HEK293 (cell line): Measurements from ENCODE around the gene RNF166.

Experiments used
- CTCF ChIA-PET: fragments of 350-600 bp; formaldehyde crosslinking; extraction: SDS; loops from one replicate; lab custom pipeline; 2021; ENCODE audit warnings: antibody characterized with exemption; lab: Yijun Ruan, JAX
- POLR2A ChIA-PET: fragments of 300-600 bp; formaldehyde crosslinking; extraction: SDS; loops from one replicate; lab custom pipeline; 2020; ENCODE audit warnings: antibody characterized with exemption, inconsistent platforms; lab: Yijun Ruan, JAX
- H3K27ac ChIP-seq: fragments of 200-500 bp; sonication (Bioruptor generic); 2 replicates; pipeline ENCODE4 v1.5.1; 2014; ENCODE audit warnings: low read depth, low read length, control low read depth, inconsistent platforms; ENCODE audit errors: extremely low read depth
- H3K36me3 ChIP-seq, 2 experiments: fragments of 200-500 bp in 1 of 2; sonication (Bioruptor generic) in 1 of 2; 1 replicate in 1 of 2; 2 replicates in 1 of 2; pipeline ENCODE4 v1.5.1; 2014 to 2017; ENCODE audit warnings: inconsistent platforms in 2 of 2, low read length in 2 of 2; ENCODE audit not compliant: control insufficient read depth in 2 of 2, insufficient read depth in 1 of 2
- H3K4me1 ChIP-seq: fragments of 200-500 bp; sonication (Bioruptor generic); 2 replicates; pipeline ENCODE4 v1.5.1; 2014; ENCODE audit warnings: mild to moderate bottlenecking, low read length, inconsistent platforms; ENCODE audit not compliant: control insufficient read depth, insufficient read depth
- H3K4me3 ChIP-seq: 2 replicates; pipeline ENCODE4 v1.5.1; 2011; ENCODE audit warnings: low read depth, mild to moderate bottlenecking, control low read depth, low read length, moderate library complexity
- H3K9me3 ChIP-seq: fragments of 200-500 bp; sonication (Bioruptor generic); 2 replicates; pipeline ENCODE4 v1.5.1; 2014; ENCODE audit warnings: low read depth, low read length, inconsistent platforms; ENCODE audit not compliant: control insufficient read depth, insufficient read depth
- GLI4 ChIP-seq: fragments of 450-650 bp; formaldehyde crosslinking; IDR thresholded peaks from 2 replicates; pipeline ENCODE4 v1.5.1; 2016; ENCODE audit warnings: missing biosample characterization, missing genetic modification characterization
- KLF9 ChIP-seq: fragments of 450-650 bp; formaldehyde crosslinking; IDR thresholded peaks from 2 replicates; pipeline ENCODE4 v1.5.1; 2016; ENCODE audit warnings: missing biosample characterization, missing genetic modification characterization, low read depth
- SP3 ChIP-seq: fragments of 450-650 bp; formaldehyde crosslinking; IDR thresholded peaks from 2 replicates; pipeline ENCODE4 v1.5.1; 2016; ENCODE audit warnings: missing biosample characterization, missing genetic modification characterization
- TSHZ1 ChIP-seq: fragments of 450-650 bp; formaldehyde crosslinking; IDR thresholded peaks from 2 replicates; pipeline ENCODE4 v1.5.1; 2016; ENCODE audit warnings: missing biosample characterization, missing genetic modification characterization, borderline replicate concordance
- ZBTB21 ChIP-seq: fragments of 450-650 bp; formaldehyde crosslinking; IDR thresholded peaks from 2 replicates; pipeline ENCODE4 v1.5.1; 2017; ENCODE audit warnings: missing biosample characterization, missing genetic modification characterization
- ZBTB44 ChIP-seq: fragments of 450-650 bp; IDR thresholded peaks from 2 replicates; pipeline ENCODE4 v1.5.1; 2018; ENCODE audit warnings: missing biosample characterization, mild to moderate bottlenecking, missing genetic modification characterization
- ZBTB48 ChIP-seq: fragments of 450-650 bp; formaldehyde crosslinking; IDR thresholded peaks from 2 replicates; pipeline ENCODE4 v1.5.1; 2016; ENCODE audit warnings: missing biosample characterization, missing genetic modification characterization
- ZNF18 ChIP-seq: fragments of 450-650 bp; formaldehyde crosslinking; IDR thresholded peaks from 2 replicates; pipeline ENCODE4 v1.5.1; 2016; ENCODE audit warnings: missing biosample characterization, missing genetic modification characterization
- ZNF239 ChIP-seq: fragments of 450-650 bp; formaldehyde crosslinking; IDR thresholded peaks from 2 replicates; pipeline ENCODE4 v1.5.1; 2016; ENCODE audit warnings: missing biosample characterization, missing genetic modification characterization
- ZNF354C ChIP-seq: fragments of 450-650 bp; formaldehyde crosslinking; IDR thresholded peaks from 2 replicates; pipeline ENCODE4 v1.5.1; 2016; ENCODE audit warnings: missing biosample characterization, missing genetic modification characterization, low read depth, borderline replicate concordance
- ZNF426 ChIP-seq: fragments of 450-650 bp; formaldehyde crosslinking; IDR thresholded peaks from 2 replicates; pipeline ENCODE4 v1.5.1; 2017; ENCODE audit warnings: missing biosample characterization, missing genetic modification characterization, mild to moderate bottlenecking, inconsistent platforms, moderate library complexity
- ZNF433 ChIP-seq: fragments of 450-650 bp; formaldehyde crosslinking; IDR thresholded peaks from 2 replicates; pipeline ENCODE4 v1.5.1; 2016; ENCODE audit warnings: missing biosample characterization, missing genetic modification characterization, low read depth
- ZNF518A ChIP-seq: fragments of 450-650 bp; formaldehyde crosslinking; conservative IDR thresholded peaks from 2 replicates; pipeline ENCODE4 v1.5.1; 2016; ENCODE audit warnings: low read depth, missing biosample characterization, missing genetic modification characterization
- ZNF521 ChIP-seq: fragments of 450-650 bp; formaldehyde crosslinking; IDR thresholded peaks from 2 replicates; pipeline ENCODE4 v1.5.1; 2017; ENCODE audit warnings: missing biosample characterization, mild to moderate bottlenecking, missing genetic modification characterization
- ZNF639 ChIP-seq: fragments of 450-650 bp; formaldehyde crosslinking; IDR thresholded peaks from 2 replicates; pipeline ENCODE4 v1.5.1; 2016; ENCODE audit warnings: missing biosample characterization, missing genetic modification characterization
- ZXDB ChIP-seq: fragments of 450-650 bp; formaldehyde crosslinking; IDR thresholded peaks from 2 replicates; pipeline ENCODE4 v1.5.1; 2016; ENCODE audit warnings: missing biosample characterization, missing genetic modification characterization

Gene RNF166

GRCh38 chr16:88693420-88694177, 12.6 kb downstream of the RNF166 start (continued):
- TF ChIP-seq TSHZ1 (tag by site-specific recombination): no peak
- TF ChIP-seq ZNF354C (tag by site-specific recombination): no peak
- TF ChIP-seq, all 188 proteins: peak for 0

GRCh38 chr16:88692861-88693260, 13.3 kb downstream of the RNF166 start:
- TF ChIP-seq ZBTB44: no peak
- no peak for TF ChIP-seq ZNF433
- TF ChIP-seq ZNF639: no peak
- Histone ChIP-seq H3K36me3 (peaks cover 0 to 14% of the 10 kb centered on the region in 2 experiments; a peak in 1 of 3 replicates), H3K4me3 (no peak overlapping the region), H3K27ac (no peak overlapping the region), H3K9me3 (no peaks in the 10 kb centered on the region), H3K4me1 (peaks cover 3% of the 10 kb centered on the region; the same call in 1 of the 2 replicates)
- CTCF ChIA-PET: no interaction called here
- POLR2A ChIA-PET: interaction anchor here (0.6 kb wide), 1 partner anchor 93 kb away, joined by 4 read pairs; no protein-coding TSS in a partner anchor

- no peaks in the 10 kb centered on the region for H3K9me3 ChIP-seq
- ChIA-PET CTCF (interaction anchor here (1.0 kb wide), 1 partner anchor 19 kb away, joined by 4 read pairs; no protein-coding TSS in a partner anchor), POLR2A (no interaction called here)
- no peak overlapping the region for H3K4me3 ChIP-seq
- H3K36me3 ChIP-seq: peaks cover 0 to 5% of the 10 kb centered on the region in 2 experiments; a peak in 1 of 3 replicates
- H3K4me1 ChIP-seq: peaks cover 3% of the 10 kb centered on the region; the same call in 1 of the 2 replicates
- no peak overlapping the region for H3K27ac ChIP-seq
- TF ChIP-seq ZBTB48 (tag by site-specific recombination) (no peak), ZXDB (no peak), GLI4 (tag by site-specific recombination) (no peak), ZNF518A (tag by site-specific recombination) (no peak), ZNF521 (tag by site-specific recombination) (no peak), ZNF426 (tag by site-specific recombination) (no peak), KLF9 (tag by site-specific recombination) (no peak), ZNF239 (no peak), ZBTB21 (no peak), SP3 (tag by site-specific recombination) (no peak), ZNF18 (tag by site-specific recombination) (no peak)
Measured at GRCh38 chr16:88691924-88692560, 14.2 kb downstream of the RNF166 start.
